ENCODE data around the gene DROSHA.

Gene DROSHA

DNA sequence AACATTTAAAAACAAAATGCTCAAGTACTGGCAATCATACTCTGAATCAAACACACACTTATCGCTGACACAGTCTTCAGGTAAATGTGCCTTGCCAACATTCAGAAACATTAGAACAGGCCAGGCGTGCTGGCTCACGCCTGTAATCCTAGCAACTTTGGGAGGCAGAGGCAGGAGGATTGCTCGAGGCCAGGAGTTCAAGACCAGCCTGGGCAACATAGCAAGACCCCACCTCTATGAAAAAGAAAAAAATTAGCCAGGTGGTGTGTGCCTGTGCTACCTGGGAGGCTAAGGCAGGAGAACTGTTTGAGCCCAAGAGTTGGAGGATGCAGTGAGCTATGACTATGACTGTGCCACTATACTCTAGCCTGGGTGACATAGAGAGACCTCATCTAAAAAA is 20.6 kb downstream of the DROSHA start:
- DNase-seq, result no peak

DNA sequence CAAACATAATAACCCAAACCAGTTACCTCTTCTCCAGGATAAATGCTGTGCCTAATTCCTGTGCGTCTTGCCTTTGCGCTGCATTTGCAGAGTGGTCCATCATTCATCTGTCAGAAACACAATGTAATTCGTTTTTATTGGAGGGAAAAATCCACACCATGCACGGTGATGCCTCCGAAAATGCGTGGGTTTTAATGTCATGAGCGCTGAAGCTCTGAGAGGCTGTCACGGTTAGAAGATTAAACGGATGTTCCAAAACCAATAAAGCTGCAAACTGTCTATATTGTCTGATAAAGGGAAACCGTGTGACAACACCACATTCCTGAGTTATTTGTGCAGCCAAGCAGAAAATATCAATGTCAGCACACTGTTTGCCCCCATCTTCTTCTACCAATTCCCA is 27.4 kb downstream of the DROSHA start:
- DNase-seq, result no peak

DNA sequence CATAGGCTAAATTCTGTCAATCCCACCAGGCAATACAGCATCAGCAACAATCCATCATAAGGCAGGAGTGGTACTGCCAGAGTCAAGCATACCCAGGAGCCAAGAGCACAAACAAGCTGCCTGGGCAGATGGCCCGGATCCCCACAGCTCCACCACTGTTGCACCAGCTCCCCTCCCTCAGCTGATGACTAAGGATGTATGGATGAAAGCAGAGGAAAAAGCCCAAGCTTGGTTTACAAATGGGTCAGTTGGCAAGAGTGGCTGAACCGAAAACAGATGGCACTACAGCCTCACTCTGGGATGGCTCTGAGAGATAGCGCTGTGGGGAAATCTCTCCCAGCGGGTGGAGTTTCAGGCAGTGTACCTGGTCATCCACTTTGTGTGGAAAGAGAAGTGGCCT is 29.4 kb downstream of the DROSHA start:
- no peak for DNase-seq

DNA sequence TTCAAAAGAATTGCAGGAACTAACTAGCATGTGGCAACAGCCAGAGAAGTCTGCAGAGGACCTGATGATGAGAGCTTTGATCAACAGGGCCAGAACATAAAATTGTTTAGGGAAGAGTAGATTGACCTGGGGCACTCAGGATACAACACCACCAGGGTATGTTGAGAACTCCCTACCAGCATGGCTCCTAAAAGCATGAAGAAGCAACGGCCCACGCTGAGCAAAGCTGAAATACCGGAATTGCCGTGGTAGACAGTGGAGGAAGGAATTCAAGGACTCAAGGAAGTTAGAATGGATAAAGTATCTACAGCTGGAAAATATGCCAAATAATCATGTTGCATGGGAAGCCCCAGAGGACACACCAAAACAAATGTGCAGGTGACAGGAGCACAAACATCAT is 31.6 kb downstream of the DROSHA start:
- no peak for DNase-seq

DNA sequence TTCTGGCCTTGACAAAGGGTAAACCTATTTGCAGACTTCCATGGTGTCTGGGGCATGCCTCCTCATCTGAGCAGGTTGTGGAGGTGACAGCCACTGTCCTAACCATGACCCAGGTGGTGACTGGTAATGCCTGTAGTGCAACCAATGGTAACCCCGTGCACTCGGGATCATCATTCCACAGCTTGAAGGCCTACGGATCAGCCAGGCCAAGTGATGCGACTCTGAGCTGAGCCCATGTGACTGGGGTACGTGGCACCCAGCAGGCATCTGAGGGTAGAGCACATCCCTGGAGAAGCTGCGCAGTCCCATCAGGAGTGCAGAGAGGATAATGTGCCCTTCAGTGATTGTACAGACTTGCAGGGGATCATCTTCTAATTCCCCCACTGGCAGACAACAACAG is 35.0 kb downstream of the DROSHA start:
- no peak for DNase-seq

- no peak for DNase-seq
Observed at GRCh38 chr5:31496301-31496700, 35.6 kb downstream of the DROSHA start.

- no peak for DNase-seq
Observed at GRCh38 chr5:31495336-31495735, 36.6 kb downstream of the DROSHA start.

DNA sequence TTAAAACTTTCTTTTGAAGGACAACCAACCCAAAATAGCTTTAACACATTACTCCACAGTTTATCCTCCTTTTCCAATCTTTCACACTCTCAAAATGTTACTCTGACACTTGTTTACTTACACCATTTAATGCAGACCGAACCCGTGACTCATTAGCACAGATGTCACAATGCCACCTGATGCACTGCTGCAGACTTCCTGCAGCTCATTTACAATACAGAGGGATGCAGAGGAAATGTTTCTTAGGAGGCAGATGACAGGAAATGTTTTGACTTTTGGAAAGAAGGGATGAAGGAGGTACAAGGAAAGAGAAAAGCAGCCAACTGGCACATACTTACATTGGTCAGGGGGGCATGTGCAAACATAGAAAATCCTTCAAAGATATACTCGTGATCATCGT is 39.0 kb downstream of the DROSHA start:
- no peak for DNase-seq

- no peak for DNase-seq
Observed at GRCh38 chr5:31487506-31487905, 44.4 kb downstream of the DROSHA start.

DNA sequence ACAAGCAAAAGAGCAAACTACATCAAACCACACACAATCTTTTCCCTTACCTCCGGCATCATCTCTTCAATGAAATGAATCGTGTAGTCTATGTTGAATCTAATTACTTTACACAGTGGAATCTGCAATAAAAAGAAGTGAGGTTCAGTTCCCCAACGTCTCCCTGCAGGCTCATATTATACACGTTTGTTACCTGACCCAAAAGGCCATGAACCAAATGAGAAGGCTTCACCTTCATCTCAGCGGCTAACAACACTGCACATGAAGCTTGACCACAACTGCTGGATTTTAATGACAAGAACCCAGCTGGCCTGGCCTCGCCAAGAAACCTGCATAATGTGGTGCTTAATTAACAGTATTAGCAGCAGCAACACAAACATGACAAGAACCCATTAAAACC is 45.5 kb downstream of the DROSHA start:
- no peak for DNase-seq

DNA sequence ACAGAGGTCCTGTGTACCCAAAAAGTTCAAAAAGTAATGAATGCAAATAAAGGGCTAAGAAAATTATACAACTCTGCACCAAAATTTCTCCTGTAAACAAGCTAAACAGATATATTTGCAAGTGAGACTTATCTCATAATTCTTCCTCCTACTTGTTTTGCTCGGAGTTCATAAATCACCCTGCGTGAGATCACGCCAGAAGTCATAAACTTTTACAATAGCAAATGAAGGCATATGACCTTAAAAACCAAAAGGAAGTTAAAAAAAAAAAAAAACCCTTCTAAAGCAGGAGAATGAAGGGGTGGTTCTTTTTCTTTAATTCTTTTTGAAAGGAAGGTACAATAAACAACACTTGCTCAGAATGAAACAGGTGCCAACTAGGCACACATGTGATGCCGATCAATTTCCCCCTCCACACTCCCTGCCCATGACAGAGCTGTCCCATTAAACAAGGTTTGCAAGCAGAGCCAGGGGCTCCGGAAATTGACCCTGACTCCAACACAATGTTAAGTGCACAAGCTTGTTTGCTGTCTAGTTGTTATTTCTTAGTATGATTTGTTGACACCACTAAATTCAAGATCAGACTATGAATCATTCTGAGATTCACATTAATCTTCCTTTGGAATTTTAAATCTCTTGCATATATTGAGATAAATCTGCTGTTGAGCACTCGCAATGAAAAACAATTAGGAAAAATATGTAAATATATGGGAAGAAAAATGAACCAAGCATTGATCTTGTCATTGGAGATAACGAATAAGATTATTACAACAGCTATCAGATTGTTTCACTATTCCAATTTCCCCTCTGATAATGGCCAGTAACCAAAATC is 46.3 kb downstream of the DROSHA start:
- DNase-seq, result no peak

- DNase-seq, result no peak
Observed at GRCh38 chr5:31481531-31482165, 50.2 kb downstream of the DROSHA start.

GRCh38 chr5:31479706-31480105 is 52.2 kb downstream of the DROSHA start:
- no peak for DNase-seq

DNA sequence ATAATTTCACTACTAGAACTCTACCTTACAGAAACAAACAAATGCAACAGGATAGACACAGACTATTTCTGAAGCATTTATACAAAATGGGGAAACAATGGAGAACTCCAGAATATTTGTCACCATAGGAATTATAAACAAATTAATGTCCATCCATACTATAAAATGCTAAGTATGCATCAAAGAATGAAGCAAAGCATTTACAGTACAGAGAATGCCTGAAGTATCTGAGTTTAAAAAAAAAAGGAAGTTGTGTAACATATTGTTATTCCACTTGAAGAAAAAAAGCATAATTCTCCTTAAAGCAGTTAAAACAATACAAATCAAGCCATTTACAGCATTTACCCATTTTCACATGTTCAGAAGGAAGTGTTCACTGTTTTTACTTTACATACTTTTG is 53.0 kb downstream of the DROSHA start:
- no peak for DNase-seq

DNA sequence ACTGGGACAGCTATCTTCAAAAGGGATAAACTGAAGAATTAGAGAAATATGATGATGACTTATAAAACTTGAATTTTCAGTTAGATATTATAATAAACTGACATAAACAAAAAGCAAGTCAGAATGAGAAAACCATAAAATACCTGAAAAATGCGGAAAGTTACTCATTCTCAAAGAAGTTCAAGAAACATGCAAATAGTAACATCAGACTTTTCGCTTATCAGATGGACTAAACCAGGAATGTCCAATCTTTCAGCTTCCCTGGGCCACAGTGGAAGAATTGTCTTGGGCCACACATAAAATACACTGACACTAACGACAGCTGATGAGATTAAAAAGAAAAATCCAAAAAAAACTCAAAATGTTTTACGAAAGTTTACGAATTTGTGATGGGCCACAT is 53.9 kb downstream of the DROSHA start:
- DNase-seq, result no peak

- DNase-seq, result no peak
Observed at GRCh38 chr5:31477516-31477915, 54.4 kb downstream of the DROSHA start.

DNA sequence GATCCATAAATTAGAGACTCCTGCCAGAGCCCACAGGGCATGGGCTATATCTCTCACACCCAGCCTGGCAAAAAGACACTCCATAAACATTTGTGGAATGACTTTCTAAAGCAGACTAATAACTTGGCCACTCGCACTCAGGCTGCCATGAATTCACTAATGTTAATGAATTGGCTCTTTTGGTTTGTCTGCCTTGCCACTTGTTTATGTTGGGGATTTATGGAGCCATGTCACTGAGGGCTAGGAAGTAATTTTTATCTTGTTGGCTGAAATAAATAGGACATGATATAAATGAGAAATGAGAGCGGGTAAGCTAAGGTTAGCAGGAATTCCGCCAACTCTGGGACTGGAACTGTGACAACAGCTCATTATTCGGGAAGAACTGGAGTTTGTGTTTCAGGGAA is 55.2 kb downstream of the DROSHA start:
- DNase-seq, result no peak

DNA sequence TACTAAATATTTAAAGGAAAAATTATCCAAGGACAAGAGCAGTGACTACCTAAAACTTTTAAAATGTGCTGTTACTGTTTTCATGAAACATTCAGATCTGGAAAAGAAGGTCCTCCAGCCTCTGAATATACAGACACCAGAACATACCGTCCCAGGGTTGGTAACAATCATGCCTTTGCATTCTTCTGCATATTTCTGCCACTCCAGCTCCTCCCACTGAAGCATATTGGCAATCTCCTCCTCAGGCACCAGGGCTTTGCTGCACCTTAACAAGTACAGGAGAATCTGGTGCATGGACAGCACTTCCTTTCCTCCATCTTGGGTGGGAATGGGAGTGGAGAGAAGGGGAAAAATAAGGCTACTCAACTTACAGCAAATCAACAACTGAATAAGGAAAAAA is 60.0 kb downstream of the DROSHA start:
- DNase-seq, result no peak

GRCh38 chr5:31471040-31471439 is 60.9 kb downstream of the DROSHA start:
- DNase-seq, result no peak

DNA sequence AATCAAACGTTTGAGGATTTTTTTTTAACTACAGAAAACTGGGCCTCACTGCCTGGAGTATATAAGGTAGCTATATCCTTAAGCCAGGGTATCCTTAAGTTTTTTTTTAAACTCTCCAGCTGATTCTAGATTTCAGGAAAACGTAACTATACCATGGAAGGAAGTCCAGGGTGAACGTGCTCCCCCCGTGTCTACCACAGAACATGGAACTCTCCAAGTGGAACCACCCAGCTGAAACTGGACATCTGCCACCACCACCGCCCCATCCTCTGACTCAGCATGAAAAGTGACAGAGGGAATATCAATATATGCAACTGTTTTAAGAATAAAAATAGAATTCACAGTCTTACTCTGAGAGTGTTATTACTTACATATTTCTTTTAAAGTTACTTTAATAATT is 61.3 kb downstream of the DROSHA start:
- DNase-seq, result no peak

DNA sequence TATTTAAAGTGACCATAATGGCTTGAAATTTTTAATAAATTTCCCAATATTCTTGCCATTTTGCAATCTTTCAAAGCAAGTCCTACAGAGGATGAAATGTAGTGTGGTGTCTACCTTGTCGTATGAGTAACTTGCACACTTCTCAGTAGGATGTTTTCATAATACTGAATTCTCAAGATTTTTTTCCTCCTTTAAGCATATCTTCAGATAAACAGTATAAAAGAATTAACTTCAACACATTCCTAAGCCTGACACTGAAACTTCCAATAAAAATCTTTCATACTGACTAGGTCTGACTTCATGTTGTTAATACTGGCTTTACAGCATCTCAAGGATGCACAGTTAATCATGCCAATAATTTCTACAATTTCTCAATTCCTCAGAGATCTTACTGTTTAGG is 62.0 kb downstream of the DROSHA start:
- DNase-seq, result no peak

- no peak for DNase-seq
Observed at GRCh38 chr5:31469466-31469865, 62.4 kb downstream of the DROSHA start.

DNA sequence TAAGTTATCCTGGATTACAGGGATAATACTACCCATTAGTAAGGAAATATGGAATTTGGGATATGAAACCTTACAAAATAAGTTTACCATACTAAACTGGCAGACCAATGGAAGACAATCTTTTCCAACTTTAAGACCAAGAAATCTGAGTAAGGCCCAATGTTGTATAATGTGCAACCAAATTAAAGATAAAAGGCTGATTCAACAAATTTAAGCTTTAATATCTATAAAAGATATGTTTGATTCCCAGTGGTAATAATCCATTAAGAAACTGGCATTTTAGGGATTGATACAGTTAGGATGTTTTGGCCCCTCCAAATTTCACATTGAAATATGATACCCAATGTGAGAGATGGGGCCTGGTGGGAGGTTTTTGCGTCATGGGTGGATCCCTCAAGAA is 66.6 kb downstream of the DROSHA start:
- no peak for DNase-seq

DNA sequence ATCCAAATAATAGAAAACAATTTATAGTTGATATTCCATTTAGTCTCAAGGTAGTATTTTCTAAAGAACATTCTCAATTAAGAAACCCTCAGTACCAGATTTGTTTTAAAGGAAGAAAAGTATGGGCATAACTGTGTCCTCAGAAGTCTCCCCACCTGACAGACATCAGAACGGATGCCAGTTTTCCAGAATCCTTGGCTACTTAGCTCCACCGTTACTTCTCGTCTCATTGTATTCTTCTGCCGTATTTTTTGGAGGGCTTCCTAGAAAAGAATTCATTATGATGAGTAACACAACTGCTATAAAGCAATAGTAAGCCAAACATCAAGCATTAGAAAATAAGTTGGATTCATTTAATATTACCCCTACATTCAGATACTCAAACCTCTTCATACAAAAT is 67.8 kb downstream of the DROSHA start:
- DNase-seq, result no peak

GRCh38 chr5:31463351-31463750 is 68.5 kb downstream of the DROSHA start:
- no peak for DNase-seq

All from KG1 (cell line).